ENCODE data around the gene ETV3. TPM values are rescaled to one million over a fixed set of nuclear protein-coding genes. Genes with fewer than 3 reads are reported as not detected.

ETV3 gene
- total RNA-seq, 1 experiment from 2014 or later, result 21.2 TPM

DNA sequence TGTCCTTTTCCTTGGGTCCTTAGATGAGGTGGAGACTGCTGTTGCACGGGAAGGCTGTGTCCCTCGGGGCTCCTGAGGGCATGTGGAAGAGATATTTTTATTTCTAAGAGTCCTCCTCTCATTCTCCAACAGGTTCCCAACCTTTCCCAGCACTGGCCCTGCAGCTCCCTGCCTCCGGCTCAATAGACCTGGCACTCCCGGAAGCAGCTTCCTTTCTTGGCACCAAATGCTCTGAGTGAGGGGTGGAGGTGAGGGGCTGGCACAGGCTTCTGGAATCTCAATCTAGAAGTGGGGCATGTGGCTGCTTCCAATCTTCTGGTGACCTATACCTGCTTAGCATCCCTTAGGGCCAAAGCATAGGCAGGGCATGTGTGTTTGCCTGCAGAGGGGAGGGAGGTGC is 43.1 kb downstream of the ETV3 start (continued):
- TF ChIP-seq, protein P1, sequence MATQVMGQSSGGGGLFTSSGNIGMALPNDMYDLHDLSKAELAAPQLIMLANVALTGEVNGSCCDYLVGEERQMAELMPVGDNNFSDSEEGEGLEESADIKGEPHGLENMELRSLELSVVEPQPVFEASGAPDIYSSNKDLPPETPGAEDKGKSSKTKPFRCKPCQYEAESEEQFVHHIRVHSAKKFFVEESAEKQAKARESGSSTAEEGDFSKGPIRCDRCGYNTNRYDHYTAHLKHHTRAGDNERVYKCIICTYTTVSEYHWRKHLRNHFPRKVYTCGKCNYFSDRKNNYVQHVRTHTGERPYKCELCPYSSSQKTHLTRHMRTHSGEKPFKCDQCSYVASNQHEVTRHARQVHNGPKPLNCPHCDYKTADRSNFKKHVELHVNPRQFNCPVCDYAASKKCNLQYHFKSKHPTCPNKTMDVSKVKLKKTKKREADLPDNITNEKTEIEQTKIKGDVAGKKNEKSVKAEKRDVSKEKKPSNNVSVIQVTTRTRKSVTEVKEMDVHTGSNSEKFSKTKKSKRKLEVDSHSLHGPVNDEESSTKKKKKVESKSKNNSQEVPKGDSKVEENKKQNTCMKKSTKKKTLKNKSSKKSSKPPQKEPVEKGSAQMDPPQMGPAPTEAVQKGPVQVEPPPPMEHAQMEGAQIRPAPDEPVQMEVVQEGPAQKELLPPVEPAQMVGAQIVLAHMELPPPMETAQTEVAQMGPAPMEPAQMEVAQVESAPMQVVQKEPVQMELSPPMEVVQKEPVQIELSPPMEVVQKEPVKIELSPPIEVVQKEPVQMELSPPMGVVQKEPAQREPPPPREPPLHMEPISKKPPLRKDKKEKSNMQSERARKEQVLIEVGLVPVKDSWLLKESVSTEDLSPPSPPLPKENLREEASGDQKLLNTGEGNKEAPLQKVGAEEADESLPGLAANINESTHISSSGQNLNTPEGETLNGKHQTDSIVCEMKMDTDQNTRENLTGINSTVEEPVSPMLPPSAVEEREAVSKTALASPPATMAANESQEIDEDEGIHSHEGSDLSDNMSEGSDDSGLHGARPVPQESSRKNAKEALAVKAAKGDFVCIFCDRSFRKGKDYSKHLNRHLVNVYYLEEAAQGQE (IDR thresholded peaks at IDR 0.05; ENCODE audit: low read depth), result no peak
- no peak for TF ChIP-seq YY1 (IDR thresholded peaks at IDR 0.05; ENCODE audit: extremely low read depth, insufficient replicate concordance, low read depth, low read length)

DNA sequence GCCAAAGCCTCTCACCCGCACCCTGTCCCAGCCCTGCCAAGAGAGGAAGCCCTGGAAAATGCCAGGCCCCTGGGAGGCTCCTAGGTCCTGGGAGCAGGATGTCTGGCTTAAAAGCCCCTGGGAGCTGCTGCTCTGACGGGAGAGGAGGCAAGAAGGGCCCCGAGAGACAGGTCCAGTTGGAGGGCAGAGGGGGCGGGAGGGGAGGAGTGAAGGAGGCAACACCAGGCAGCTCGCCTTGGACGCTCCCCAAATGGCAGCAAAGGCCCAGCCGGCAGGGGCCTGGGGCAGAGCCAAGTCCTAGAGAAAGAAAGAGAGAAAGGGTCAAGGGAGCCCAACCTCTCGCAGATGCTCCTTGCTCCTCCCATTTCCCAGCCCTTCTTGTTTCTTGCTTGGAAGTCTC is 45.4 kb downstream of the ETV3 start:
- ChIA-PET CTCF (no interaction called here), POLR2A (no interaction called here), RAD21 (ENCODE audit: low non-redundant PET in 1 of 2, low total read pairs in 2 of 2, uncharacterized antibody in 2 of 2, unreplicated experiment in 2 of 2) (no interaction called here)
- no peak for DNase-seq (ENCODE audit: low read depth, low spot score)
- no peak overlapping the region for H3K9ac ChIP-seq (ENCODE audit: low read length)
- H3K9me3 ChIP-seq (ENCODE audit: control insufficient read depth in 1 of 2, insufficient read depth in 1 of 2, low read depth in 1 of 2, low read length in 2 of 2), result no peaks in the 10 kb centered on the region
- H3K4me3 ChIP-seq (replicated peaks in 1 of 2; ENCODE audit: low read depth in 1 of 2, low read length in 2 of 2), result no peak overlapping the region
- H3K9me2 ChIP-seq (ENCODE audit: insufficient read depth), result no peaks in the 10 kb centered on the region; the same call in 1 of the 2 replicates
- no peak overlapping the region for H3K27ac ChIP-seq (ENCODE audit: low read depth, low read length)
- TF ChIP-seq, protein P2, sequence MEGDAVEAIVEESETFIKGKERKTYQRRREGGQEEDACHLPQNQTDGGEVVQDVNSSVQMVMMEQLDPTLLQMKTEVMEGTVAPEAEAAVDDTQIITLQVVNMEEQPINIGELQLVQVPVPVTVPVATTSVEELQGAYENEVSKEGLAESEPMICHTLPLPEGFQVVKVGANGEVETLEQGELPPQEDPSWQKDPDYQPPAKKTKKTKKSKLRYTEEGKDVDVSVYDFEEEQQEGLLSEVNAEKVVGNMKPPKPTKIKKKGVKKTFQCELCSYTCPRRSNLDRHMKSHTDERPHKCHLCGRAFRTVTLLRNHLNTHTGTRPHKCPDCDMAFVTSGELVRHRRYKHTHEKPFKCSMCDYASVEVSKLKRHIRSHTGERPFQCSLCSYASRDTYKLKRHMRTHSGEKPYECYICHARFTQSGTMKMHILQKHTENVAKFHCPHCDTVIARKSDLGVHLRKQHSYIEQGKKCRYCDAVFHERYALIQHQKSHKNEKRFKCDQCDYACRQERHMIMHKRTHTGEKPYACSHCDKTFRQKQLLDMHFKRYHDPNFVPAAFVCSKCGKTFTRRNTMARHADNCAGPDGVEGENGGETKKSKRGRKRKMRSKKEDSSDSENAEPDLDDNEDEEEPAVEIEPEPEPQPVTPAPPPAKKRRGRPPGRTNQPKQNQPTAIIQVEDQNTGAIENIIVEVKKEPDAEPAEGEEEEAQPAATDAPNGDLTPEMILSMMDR (IDR thresholded peaks at IDR 0.05 in 2 of 3, conservative IDR thresholded peaks at IDR 0.05 in 1 of 3; ENCODE audit: borderline replicate concordance in 1 of 3, insufficient read depth in 1 of 3, low read depth in 2 of 3, low read length in 2 of 3), result no peak
- TF ChIP-seq ZNF274 (IDR thresholded peaks at IDR 0.05; ENCODE audit: low read depth, low read length), result no peak
- no peak for TF ChIP-seq POLR2AphosphoS5 (IDR thresholded peaks at IDR 0.05; ENCODE audit: low read depth, low read length)
- no peak for TF ChIP-seq ELF1 (IDR thresholded peaks at IDR 0.05; ENCODE audit: borderline replicate concordance, low read depth)
- TF ChIP-seq, protein P3, sequence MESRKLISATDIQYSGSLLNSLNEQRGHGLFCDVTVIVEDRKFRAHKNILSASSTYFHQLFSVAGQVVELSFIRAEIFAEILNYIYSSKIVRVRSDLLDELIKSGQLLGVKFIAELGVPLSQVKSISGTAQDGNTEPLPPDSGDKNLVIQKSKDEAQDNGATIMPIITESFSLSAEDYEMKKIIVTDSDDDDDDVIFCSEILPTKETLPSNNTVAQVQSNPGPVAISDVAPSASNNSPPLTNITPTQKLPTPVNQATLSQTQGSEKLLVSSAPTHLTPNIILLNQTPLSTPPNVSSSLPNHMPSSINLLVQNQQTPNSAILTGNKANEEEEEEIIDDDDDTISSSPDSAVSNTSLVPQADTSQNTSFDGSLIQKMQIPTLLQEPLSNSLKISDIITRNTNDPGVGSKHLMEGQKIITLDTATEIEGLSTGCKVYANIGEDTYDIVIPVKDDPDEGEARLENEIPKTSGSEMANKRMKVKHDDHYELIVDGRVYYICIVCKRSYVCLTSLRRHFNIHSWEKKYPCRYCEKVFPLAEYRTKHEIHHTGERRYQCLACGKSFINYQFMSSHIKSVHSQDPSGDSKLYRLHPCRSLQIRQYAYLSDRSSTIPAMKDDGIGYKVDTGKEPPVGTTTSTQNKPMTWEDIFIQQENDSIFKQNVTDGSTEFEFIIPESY (IDR thresholded peaks at IDR 0.05; ENCODE audit: extremely low read depth, insufficient replicate concordance, low read length), result no peak
- intact Hi-C loops (cut with micrococcal nuclease), result loop anchor here (5.0 kb wide), 1 partner anchor 44 kb away; the partner anchor contains the start of gene ETV3
- no peaks in the 10 kb centered on the region for H3K27me3 ChIP-seq (ENCODE audit: insufficient read depth, low read length)
- no peaks in the 10 kb centered on the region for H3K79me2 ChIP-seq (ENCODE audit: insufficient read depth, low read length)
- no peak overlapping the region for H2AFZ ChIP-seq (ENCODE audit: low read depth, low read length, poor library complexity, severe bottlenecking)
- no peak for ATAC-seq
- H3K4me2 ChIP-seq (ENCODE audit: low read length), result no peak overlapping the region
- no peaks in the 10 kb centered on the region for H4K20me1 ChIP-seq (ENCODE audit: insufficient read depth)
- BruUV-seq (replicated peaks), result no TSS peak
- H3K4me1 ChIP-seq (ENCODE audit: control insufficient read depth in 1 of 2, insufficient read depth in 2 of 2, low read length in 2 of 2), result 0 out of 4 replicates have a peak, but pooled peaks cover 0 to 2% of the 10 kb centered on the region in 2 experiments
- H3K36me3 ChIP-seq (ENCODE audit: control insufficient read depth in 1 of 2, insufficient read depth in 2 of 2, low read length in 2 of 2), result no peaks in the 10 kb centered on the region
